Gastrocnemius medialis (tissue), 4 donors: Measurements from ENCODE around the gene C9.

Source experiments
- POLR2A ChIP-seq, 2 donors: fragments of 450-650 bp; IDR thresholded peaks; one replicate each; pipeline ENCODE4 v1.6.1; 2017; ENCODE audit warnings: antibody characterized with exemption in 2 of 2, mild to moderate bottlenecking in 2 of 2, moderate library complexity in 2 of 2
- TF ChIP-seq, protein P1 (sequence below), 5 experiments: fragments of 450-650 bp in 3 of 5; fragments of 200-600 bp in 2 of 5; sonication (generic) in 2 of 5; IDR thresholded peaks in 4 of 5; conservative IDR thresholded peaks in 1 of 5; 1 replicate in 4 of 5; 2 replicates in 1 of 5; pipeline ENCODE4 v1.5.1; 2016 to 2019; ENCODE audit warnings: antibody characterized with exemption in 5 of 5, mild to moderate bottlenecking in 3 of 5, moderate library complexity in 3 of 5

DNA sequence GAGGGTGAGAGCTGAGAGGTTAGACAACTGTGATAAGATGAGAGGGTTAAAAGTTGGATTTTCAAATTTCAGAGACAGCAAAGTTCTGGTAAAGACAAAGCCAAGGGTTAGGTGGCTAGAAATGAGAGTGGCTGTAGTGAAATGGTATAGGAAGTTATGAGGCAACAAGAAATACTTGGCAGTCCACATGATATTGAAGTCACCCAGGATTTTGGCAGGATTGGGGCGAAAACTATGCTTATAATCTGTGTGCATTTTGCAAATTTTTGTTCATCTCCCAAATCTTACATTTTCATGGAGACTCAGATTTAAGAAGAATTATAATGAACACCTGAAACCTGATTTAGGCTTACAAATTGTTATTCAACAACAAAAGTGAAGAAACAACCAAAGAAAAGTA, 35.6 kb downstream of the C9 start:
- TF ChIP-seq, protein P1, sequence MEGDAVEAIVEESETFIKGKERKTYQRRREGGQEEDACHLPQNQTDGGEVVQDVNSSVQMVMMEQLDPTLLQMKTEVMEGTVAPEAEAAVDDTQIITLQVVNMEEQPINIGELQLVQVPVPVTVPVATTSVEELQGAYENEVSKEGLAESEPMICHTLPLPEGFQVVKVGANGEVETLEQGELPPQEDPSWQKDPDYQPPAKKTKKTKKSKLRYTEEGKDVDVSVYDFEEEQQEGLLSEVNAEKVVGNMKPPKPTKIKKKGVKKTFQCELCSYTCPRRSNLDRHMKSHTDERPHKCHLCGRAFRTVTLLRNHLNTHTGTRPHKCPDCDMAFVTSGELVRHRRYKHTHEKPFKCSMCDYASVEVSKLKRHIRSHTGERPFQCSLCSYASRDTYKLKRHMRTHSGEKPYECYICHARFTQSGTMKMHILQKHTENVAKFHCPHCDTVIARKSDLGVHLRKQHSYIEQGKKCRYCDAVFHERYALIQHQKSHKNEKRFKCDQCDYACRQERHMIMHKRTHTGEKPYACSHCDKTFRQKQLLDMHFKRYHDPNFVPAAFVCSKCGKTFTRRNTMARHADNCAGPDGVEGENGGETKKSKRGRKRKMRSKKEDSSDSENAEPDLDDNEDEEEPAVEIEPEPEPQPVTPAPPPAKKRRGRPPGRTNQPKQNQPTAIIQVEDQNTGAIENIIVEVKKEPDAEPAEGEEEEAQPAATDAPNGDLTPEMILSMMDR (IDR thresholded peaks at IDR 0.05 in 4 of 5, conservative IDR thresholded peaks at IDR 0.05 in 1 of 5) = no peak
- TF ChIP-seq POLR2A (IDR thresholded peaks at IDR 0.05) = no peak
